GM20431 (cell line): ENCODE measurements around the gene ABCC12.

ENCODE experiments used
- in situ Hi-C: fragments of 300-500 bp; cut with MseI, MboI; formaldehyde crosslinking; loops from one replicate; pipeline ENCODE4 v1.15.0; 2020; ENCODE audit warnings: low sequenced_read_pairs; ENCODE audit not compliant: unreplicated experiment

Gene ABCC12

DNA sequence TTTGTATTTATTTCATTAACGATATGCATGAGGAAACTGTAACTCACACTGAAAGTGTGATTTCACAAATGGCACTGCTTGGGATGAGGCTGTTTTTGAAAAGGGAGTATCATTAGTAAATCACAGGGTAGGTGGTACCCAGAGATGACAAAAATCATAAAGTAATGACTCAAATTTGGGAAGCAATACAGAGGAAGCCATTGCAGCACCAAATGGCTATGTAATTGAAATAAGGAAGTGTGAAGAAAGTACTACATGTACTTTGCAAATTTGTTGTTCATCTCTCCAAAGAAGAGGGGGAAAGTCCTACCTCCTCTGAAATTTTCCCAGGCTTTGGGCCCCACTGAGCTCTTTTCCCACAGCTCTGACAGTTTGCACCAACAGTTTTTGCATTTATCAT lies 12.3 kb upstream of the ABCC12 start:
- in situ Hi-C loops: loop anchor here (25.0 kb wide), 3 partner anchors 1006 to 1206 kb away; partner anchors contain the start of gene DNAJA2

DNA sequence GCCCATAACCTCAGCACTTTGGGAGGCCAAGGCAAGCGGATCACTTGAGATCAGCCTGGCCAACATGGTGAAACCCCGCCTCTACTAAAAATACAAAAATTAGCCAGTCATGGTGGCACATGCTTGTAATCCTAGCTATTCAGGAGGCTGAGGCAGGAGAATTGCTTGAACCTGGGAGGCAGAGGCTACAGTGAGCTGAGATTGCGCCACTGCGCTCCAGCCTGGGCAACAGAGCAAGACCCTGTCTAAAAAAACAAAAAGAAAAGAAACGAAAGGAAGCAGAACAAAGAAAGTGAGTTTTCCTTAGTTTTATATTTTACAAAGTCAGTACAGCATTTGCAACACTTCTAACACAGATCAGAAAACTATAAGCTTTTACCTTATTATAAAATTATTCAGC lies 10.8 kb upstream of the ABCC12 start:
- in situ Hi-C loops: loop anchor here (25.0 kb wide), 3 partner anchors 1004 to 1204 kb away; partner anchors contain the start of gene DNAJA2

DNA sequence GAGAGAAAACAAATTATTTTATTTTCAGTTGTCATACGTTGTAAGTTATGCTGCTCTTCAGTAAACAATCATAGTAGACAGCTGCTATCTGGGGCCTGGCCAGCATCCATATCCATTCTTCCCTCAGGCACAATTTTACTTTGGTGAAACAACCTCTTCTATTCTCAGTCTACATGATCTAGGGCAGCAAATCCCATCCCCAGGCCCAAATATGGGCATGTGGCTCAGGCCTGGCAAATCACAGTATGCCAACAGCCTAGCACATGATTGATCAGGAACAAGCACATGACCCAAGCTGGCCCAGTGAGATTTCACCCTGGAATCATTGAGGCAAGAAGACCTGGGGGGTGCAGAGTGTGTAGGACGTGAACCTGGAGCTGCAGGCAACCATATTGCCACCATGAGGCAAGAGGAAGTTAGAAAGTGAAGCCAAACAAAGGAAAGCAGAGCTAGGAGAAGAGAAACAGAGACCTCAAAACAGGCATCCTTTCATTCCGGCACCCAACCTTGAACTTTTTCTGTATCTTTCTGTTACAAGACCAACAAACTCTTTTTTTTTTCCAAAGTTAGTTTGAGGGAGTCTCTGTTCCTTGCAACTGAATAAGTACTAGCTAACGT lies 10.3 kb upstream of the ABCC12 start:
- in situ Hi-C loops: loop anchor here (25.0 kb wide), 3 partner anchors 1004 to 1204 kb away; partner anchors contain the start of gene DNAJA2

DNA sequence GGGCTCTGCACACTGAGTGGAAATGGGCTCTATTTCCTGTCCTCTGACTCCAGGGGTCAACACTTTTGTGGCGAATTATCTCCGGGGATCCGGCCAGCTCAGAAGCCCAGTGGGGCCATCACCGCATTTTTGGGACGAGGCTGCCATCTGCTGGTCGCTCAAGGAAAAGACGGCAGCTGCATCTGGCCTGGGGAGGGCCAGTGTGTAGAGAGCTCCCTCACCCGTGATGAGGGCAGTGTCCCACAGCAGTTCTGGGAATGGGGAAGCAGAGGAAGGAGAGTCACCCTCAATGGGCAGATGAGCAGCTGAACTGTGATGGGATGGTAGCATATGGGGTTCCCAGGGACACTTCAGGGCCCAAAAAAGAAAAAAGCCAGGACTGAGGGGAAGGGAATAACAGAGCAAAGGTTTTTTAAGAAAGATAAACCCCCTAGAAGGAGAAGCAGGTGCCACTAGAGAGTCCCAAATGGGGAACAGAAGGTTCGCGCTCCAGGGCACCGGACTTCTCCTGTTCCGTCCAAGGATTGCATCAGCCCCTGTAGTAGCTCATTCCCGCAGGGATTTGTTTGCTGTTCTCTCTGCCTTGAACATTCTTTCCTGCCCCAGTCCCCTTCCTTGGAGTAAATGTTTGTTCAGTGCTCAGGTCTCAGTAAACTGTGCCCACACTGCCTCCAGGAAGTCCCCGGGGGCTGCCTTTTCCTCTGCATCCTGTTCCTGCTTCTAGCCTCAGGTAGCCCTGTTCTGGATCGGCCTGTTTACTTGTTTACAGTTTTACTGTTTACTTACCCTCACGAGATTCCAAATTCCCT lies 9.3 kb upstream of the ABCC12 start:
- in situ Hi-C loops: loop anchor here (25.0 kb wide), 3 partner anchors 1003 to 1203 kb away; partner anchors contain the start of gene DNAJA2

DNA sequence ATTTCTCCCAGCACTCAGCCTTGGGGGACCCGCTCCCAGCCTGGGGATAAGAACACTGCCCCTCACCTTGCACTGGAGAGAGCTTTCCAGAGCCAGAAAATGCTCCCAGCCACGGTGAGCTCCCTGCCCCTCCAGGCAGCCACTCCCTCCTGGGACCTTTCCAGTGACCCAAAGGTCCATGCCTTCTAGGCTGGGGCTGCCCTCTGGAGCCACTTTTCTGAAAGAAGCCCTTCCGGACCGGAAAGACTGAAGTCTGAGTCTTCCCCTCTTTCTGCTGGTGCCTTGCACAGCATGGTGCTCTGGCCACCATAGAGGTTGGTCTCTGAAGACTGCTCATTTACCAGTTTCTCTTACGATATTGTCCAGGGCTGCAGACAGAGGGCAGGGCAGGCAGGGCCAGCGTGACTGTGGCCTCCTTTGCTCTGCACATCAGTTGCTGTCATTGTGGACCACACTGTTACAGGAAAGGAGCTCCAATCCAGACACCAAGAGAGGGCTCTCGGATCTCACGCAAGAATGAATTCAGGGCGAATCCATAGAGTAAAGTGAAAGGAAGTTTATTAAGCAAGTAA lies 7.1 kb upstream of the ABCC12 start:
- in situ Hi-C loops: loop anchor here (25.0 kb wide), 3 partner anchors 1001 to 1201 kb away; partner anchors contain the start of gene DNAJA2

DNA sequence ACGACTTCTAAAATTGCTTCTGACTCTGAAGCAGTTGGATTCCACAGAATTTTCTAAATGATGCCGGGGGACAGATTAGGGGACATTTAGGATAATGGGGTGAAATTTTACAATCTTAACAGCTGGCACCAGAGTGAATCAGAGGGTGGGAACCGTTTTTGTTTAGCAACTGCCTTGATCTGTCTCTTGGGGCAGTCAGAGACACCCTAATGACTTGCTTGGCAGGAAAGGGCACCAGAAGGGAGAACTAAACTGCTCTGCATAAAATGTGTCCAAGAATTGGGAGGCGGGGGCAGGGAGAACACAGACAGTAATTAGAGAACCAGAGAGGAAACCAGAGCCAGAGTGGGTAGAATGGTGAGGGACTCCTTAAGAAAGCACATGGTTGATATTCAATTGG lies 6.1 kb upstream of the ABCC12 start:
- in situ Hi-C loops: loop anchor here (25.0 kb wide), 3 partner anchors 1000 to 1200 kb away; partner anchors contain the start of gene DNAJA2

DNA sequence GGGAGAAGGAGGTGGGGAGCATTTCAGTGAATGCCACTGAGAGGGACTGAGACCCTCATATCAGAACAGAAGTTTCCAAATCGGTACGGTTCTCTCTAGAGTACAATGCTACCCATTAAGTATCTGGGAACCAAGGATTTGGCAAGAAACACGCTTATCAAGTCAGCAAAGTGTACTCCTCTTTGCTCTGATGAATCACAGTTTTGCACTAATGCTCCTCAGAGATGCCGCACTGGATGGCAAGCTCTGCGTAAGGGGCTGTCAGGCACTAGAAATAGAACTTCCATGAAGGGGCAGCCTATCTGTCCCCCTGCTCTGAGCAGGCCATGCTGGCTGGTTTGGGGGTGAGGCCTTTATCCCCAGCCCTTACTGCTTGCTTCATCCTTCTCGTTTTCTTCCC lies 4.8 kb upstream of the ABCC12 start:
- in situ Hi-C loops: loop anchor here (25.0 kb wide), 3 partner anchors 998 to 1198 kb away; partner anchors contain the start of gene DNAJA2

DNA sequence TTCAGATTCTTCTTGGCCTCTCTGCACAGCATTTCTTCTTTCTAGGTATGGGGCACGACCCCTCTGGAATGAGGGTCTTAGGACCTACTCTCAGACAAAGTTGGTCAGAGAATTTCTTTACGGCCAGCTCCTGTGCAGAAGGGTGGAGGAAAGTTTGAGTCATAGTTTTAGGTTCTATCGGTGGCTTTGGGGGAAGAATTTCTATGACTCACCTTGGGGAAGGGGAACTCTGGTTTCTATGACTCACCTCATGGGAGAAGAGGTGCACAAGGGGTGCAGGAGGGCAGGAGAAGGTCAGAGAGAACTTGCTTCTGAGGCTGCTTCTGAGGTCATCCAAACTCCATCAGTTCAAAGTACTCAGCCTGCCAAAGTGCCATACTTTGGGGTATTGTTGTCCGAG lies 2.5 kb upstream of the ABCC12 start:
- in situ Hi-C loops: loop anchor here (25.0 kb wide), 3 partner anchors 996 to 1196 kb away; partner anchors contain the start of gene DNAJA2

DNA sequence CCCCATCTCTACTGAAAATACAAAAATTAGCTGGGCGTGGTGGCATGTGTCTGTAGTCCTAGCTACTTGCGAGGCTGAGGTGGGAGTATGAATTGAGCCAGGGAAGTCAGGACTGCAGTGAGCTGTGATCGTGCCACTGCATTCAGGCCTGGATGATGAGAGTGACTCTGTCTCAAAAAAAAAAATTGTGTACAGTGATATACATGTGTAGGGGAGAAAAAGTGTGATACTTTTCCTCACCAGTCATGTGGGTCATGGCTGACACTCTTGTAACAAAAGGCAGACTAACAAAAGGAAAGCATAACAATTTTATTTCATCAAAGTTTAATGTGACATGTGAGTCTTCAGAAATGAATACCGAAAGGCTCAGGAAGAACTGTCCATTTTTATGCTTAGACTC lies 2.0 kb upstream of the ABCC12 start:
- in situ Hi-C loops: loop anchor here (25.0 kb wide), 3 partner anchors 995 to 1195 kb away; partner anchors contain the start of gene DNAJA2

DNA sequence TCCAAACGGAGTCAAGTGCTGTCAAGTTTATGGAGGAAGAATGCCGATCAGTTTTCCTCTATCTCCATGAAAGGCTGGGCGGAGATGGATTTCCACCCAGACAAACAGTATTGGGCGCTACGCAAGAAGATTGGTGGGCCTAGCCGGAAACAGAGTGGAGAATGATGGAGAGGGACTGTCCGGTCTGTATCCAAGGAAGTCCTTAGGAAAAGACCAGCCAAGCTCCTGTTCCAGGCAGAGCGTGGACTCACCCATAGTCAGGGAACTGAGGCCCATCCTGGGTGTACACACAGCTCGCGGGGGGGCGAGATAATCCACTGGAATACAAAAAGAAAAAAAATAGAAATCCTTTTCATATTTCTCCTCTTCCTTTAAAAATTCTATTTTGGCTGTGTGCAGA lies 1.5 kb upstream of the ABCC12 start:
- in situ Hi-C loops: loop anchor here (25.0 kb wide), 3 partner anchors 995 to 1195 kb away; partner anchors contain the start of gene DNAJA2

DNA sequence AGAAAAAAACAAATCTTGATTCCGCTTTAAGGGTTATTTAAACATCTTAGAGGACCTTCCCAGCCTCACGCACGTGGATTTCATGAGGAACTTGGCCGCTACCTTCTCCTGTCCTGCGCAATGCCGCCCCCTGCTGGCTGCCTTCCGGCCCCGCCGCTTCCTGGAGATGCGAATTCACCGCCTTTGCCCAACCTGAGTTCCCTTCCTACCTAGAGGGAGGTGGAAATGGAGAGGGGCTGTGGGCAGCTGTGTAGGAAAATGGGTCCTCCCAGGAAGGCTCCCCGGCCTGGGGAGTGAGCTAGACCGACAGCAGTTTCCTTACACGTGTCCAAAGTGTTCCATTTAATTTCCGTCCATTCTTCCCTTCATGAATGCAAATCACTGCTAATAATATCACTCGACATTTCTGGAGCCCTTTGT lies 1.0 kb upstream of the ABCC12 start:
- in situ Hi-C loops: loop anchor here (25.0 kb wide), 3 partner anchors 994 to 1194 kb away; partner anchors contain the start of gene DNAJA2

DNA sequence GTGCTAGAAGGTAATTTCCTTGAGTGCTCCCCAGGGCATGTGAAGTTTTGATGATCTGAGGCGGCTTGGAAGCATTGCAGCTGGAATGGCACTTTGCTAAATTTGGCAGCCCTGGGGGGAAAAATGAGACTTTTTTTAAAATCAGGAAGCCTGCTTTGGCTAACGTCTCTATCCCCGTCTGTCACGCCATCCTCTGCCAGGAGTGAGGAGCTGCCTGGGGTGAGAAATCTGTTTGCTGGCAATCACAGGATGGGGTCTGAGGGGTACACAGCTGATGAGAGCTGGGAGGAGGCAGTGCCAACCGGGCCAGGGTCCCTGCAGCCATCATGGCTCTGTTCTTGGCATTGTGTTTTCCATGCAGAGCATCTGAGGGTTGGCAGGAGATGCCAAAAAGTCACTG lies 2.0 kb downstream of the ABCC12 start:
- in situ Hi-C loops: loop anchor here (25.0 kb wide), 3 partner anchors 991 to 1191 kb away; partner anchors contain the start of gene DNAJA2

DNA sequence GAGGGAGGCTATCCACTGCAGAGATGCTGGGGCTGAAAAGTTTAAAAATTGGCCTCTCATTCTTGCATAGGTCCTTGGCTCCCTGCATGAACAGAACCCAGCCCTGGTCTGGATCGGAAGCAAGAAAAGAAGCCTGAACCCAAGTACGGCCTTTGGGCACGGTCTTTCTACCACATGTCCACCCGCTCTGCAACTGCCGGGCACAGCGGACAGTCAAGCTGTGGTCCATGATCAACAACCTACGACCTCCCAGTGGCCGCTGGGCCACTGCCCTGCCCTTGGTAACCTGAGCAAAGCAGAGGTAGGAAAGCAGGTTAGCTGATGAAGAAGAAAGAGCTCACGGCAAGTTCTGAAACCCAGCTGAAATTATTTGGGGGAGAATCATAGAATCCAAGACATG lies 3.6 kb downstream of the ABCC12 start:
- in situ Hi-C loops: loop anchor here (25.0 kb wide), 3 partner anchors 990 to 1190 kb away; partner anchors contain the start of gene DNAJA2

DNA sequence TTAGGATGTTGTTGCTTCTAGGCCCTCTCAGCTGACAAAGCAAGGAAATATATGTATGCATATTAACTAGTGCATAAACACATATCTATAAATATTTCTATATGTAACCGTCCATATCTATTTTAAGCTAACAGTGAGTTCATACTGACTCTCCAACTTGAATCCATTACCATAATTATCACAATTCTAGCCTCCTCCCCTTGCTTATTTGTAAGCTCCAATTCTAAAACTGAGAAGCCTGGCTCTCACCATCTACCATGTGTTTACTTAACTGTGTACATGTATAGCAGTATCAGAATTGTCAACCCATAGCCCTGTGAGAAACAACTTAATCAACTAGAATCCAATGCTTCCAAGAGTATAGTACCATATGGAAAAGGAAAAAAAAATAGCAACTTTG lies 5.1 kb downstream of the ABCC12 start:
- in situ Hi-C loops: loop anchor here (25.0 kb wide), 3 partner anchors 988 to 1188 kb away; partner anchors contain the start of gene DNAJA2

DNA sequence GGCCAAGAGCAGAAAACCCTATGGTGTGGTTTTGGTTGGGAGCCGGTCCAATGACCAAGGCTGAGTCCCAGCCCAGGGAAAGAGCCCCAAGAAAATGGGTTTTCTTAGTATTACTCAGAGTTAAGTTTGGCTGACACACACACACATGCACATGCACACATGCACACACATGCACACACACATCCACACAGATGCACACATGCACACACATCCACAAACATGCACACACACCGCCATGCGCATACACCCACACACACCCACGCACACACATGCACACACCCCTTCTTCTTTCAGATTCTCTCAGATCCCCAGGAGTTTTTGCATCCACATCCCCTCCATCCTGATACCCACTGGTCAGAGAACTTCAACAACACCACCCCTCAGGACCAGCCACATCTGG lies 9.1 kb downstream of the ABCC12 start:
- in situ Hi-C loops: loop anchor here (25.0 kb wide), 1 partner anchor 259 kb away; no protein-coding TSS in a partner anchor

DNA sequence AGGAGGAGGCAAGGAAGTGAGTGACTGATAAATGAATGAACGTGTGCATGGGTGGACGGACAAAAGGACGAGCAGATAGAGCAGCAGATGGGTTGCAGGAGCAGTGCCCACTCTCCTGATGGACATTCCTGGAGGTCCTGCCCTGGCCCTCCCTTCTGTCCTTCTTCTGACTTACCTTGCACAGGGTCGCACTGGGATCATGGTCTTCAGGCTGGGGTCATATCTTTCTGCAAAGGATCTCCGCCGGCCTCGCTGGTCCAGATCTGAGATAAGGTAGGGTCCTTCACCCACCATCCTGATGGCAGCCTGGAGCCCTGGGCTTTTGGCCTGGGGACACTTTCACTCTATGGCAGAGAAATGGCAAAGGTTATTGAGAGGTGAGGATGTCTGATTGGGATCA lies 9.7 kb downstream of the ABCC12 start:
- in situ Hi-C loops: loop anchor here (25.0 kb wide), 1 partner anchor 259 kb away; no protein-coding TSS in a partner anchor

DNA sequence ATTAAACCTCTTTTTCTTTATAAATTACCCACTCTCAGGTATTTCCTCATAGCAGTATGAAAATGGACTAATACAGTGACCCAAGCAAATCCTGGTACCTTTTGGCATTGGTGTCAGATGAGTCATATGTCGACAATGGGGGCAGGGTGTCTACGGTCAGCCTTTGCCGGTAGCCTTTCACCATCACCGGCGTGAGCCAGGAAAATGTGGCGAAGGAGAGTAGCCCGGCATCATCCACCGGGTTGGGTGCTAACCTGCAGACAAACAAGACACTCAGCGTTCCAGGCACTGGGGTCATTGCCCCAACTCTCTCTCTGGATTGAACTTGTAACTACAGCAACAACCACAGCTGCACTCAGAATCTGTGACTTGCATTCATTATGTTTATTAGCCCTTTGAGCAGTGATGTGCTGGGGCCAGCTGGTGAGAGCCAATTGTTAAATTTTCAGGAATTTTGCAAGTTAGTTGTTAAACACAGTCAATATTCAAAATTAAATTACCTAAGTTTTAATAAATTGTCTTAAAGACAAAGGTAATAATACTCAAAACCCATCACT lies 11.9 kb downstream of the ABCC12 start:
- in situ Hi-C loops: loop anchor here (25.0 kb wide), 1 partner anchor 257 kb away; no protein-coding TSS in a partner anchor

DNA sequence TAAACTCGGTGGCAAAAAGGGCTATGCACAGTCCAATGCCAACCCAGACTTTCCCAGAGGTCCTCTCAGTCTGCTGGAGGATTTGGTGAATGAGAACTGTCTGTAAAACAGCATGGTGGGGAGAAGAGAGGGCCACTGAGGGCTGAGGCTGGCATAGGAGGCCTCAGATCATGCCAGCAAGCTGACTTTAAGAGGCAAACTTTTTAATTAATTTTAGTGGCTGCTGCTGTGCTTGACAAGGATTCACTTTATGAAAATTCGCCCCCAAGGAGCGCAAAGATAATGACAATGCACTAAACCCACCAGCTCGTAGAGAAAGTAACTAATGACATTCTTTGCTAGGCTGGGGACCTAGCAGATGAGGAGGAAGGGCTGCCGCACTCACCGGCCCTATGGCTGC lies 15.0 kb downstream of the ABCC12 start:
- in situ Hi-C loops: loop anchor here (25.0 kb wide), 1 partner anchor 254 kb away; no protein-coding TSS in a partner anchor

DNA sequence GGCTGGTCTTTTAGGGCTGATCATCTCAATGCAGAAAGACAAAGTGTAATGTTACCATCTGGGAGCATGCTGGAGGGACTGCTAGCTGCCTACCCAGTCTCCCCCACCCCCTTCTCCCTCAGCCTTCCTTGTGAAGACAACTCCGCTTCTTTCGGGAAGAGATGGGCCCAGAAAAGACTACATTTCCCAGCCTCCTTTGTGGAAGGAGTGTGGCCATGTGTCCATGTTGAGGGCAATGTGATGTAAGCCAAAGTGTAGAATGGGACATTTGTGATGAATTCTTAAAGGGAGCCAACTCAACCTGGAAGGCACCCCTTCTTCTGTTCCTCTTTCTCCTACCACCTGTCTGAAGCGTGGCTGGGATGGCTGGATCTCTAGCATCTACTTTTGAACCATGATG lies 16.3 kb downstream of the ABCC12 start:
- in situ Hi-C loops: loop anchor here (25.0 kb wide), 1 partner anchor 252 kb away; no protein-coding TSS in a partner anchor
